Measurements from ENCODE around the gene GUK1.

DNA sequence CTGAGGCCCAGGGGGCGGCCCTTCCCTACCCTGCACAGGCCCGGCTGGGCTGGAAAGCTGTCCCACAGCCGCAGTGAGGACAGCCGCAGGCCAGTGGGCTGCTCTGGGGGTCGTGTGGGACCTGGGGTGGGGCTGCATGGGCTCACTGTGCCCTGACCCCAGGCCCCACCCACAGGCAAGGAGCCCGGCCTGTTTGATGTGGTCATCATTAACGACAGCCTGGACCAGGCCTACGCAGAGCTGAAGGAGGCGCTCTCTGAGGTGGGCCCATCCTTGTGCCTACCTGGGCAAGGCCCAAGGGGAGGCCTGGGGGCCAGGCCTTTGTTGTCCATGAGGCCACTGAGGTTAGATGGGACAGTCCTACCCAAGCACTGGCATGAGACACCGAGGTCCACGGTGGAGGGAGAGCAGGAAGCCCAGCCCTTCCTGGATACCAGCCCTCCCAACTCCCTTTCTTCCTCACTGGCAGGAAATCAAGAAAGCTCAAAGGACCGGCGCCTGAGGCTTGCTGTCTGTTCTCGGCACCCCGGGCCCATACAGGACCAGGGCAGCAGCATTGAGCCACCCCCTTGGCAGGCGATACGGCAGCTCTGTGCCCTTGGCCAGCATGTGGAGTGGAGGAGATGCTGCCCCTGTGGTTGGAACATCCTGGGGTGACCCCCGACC lies 8.2 kb downstream of the GUK1 start:
- TF ChIP-seq, protein P1, sequence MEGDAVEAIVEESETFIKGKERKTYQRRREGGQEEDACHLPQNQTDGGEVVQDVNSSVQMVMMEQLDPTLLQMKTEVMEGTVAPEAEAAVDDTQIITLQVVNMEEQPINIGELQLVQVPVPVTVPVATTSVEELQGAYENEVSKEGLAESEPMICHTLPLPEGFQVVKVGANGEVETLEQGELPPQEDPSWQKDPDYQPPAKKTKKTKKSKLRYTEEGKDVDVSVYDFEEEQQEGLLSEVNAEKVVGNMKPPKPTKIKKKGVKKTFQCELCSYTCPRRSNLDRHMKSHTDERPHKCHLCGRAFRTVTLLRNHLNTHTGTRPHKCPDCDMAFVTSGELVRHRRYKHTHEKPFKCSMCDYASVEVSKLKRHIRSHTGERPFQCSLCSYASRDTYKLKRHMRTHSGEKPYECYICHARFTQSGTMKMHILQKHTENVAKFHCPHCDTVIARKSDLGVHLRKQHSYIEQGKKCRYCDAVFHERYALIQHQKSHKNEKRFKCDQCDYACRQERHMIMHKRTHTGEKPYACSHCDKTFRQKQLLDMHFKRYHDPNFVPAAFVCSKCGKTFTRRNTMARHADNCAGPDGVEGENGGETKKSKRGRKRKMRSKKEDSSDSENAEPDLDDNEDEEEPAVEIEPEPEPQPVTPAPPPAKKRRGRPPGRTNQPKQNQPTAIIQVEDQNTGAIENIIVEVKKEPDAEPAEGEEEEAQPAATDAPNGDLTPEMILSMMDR (IDR thresholded peaks at IDR 0.05), result no peak
- TF ChIP-seq EZH2 (IDR thresholded peaks at IDR 0.05) (no peak), EZH2phosphoT487 (IDR thresholded peaks at IDR 0.05) (no peak)
